Bronchial epithelial cell (primary cell): ENCODE measurements around the gene FAM98B. TPM values are rescaled to one million over a fixed set of nuclear protein-coding genes. Genes with fewer than 3 reads are reported as not detected.

ENCODE experiments used
- DNase-seq: peaks from one replicate; pipeline ENCODE4 v3.0.0-alpha.2; 2010; ENCODE audit warnings: low read depth
- FAIRE-seq: peaks from 2 replicates; lab custom pipeline; 2011; peaks lifted over from hg19 to GRCh38; lab: Jason Lieb, UNC
- H3K27me3 ChIP-seq: 2 replicates; pipeline ENCODE4 v1.5.1; 2011; ENCODE audit warnings: low read length; ENCODE audit not compliant: control insufficient read depth, insufficient read depth
- H3K36me3 ChIP-seq: 2 replicates; pipeline ENCODE4 v1.5.1; 2011; ENCODE audit warnings: low read length; ENCODE audit not compliant: control insufficient read depth, insufficient read depth
- H3K4me3 ChIP-seq: 2 replicates; pipeline ENCODE4 v1.5.1; 2011; ENCODE audit warnings: mild to moderate bottlenecking, low read depth, low read length, control low read depth
- CTCF ChIP-seq: IDR thresholded peaks from 2 replicates; pipeline ENCODE4 v1.5.1; 2011; ENCODE audit warnings: mild to moderate bottlenecking, moderate library complexity, low read length, control low read depth, inconsistent platforms; ENCODE audit not compliant: insufficient read depth, severe bottlenecking
- total RNA-seq: library from RNA; depleted of rRNA; stranded (reverse); fragments of >200 nt; gene quantifications from 2 replicates; pipeline ENCODE4 v1.2.1, GENCODE V29; 2014

Gene FAM98B
- total RNA-seq, 1 donor from 2014 or later: 6.8 TPM

- DNase-seq (peak; percentile 44), FAIRE-seq (no peak)
- Histone ChIP-seq H3K27me3 (peaks cover 2% of the 10 kb centered on the region), H3K4me3 (no peak overlapping the region), H3K36me3 (no peaks in the 10 kb centered on the region)
- peak; percentile 64 for TF ChIP-seq CTCF
Measured at GRCh38 chr15:38414357-38414756, 39.6 kb upstream of the FAM98B start.

- Histone ChIP-seq H3K36me3 (no peaks in the 10 kb centered on the region), H3K27me3 (no peaks in the 10 kb centered on the region), H3K4me3 (no peak overlapping the region)
- no peak for TF ChIP-seq CTCF
- DNase-seq: no peak
- no peak for FAIRE-seq
Measured at GRCh38 chr15:38421069-38421690, 32.7 kb upstream of the FAM98B start.

GRCh38 chr15:38424101-38424552 lies 29.8 kb upstream of the FAM98B start:
- Histone ChIP-seq H3K36me3 (no peaks in the 10 kb centered on the region), H3K4me3 (no peak overlapping the region), H3K27me3 (no peaks in the 10 kb centered on the region)
- FAIRE-seq (no peak), DNase-seq (no peak)
- no peak for TF ChIP-seq CTCF

GRCh38 chr15:38425269-38425668 lies 28.7 kb upstream of the FAM98B start:
- Histone ChIP-seq H3K4me3 (no peak overlapping the region), H3K27me3 (no peaks in the 10 kb centered on the region), H3K36me3 (no peaks in the 10 kb centered on the region)
- TF ChIP-seq CTCF: no peak
- FAIRE-seq (no peak), DNase-seq (no peak)

- no peak for TF ChIP-seq CTCF
- no peak for DNase-seq
- Histone ChIP-seq H3K36me3 (no peaks in the 10 kb centered on the region), H3K27me3 (no peaks in the 10 kb centered on the region), H3K4me3 (no peak overlapping the region)
- no peak for FAIRE-seq
Measured at GRCh38 chr15:38427380-38427779, 26.5 kb upstream of the FAM98B start.

- no peak overlapping the region for H3K4me3 ChIP-seq
- no peak for FAIRE-seq
Measured at GRCh38 chr15:38430106-38430760, 23.7 kb upstream of the FAM98B start.

More at GRCh38 chr15:38430106-38430760, 23.7 kb upstream of the FAM98B start:
- H3K36me3 ChIP-seq: no peaks in the 10 kb centered on the region
- no peak for DNase-seq
- no peaks in the 10 kb centered on the region for H3K27me3 ChIP-seq
- no peak for TF ChIP-seq CTCF
